Muscle of leg (tissue), 11 donors: ENCODE measurements around the gene WDFY2. TPM values are rescaled to one million over a fixed set of nuclear protein-coding genes. Genes with fewer than 3 reads are reported as not detected.

Experiments used
- DNase-seq: peaks from one replicate; pipeline ENCODE4 v3.0.0; 2013
- H3K27ac ChIP-seq: one replicate; pipeline ENCODE4 v1.5.1; 2013; ENCODE audit warnings: mild to moderate bottlenecking, low read length, control low read depth
- H3K27me3 ChIP-seq: one replicate; pipeline ENCODE4 v1.6.1; 2013; ENCODE audit warnings: low read length; ENCODE audit not compliant: control insufficient read depth, insufficient read depth
- H3K36me3 ChIP-seq: one replicate; pipeline ENCODE4 v1.6.1; 2013; ENCODE audit warnings: low read length; ENCODE audit not compliant: control insufficient read depth, insufficient read depth
- H3K4me1 ChIP-seq: one replicate; pipeline ENCODE4 v1.6.1; 2013; ENCODE audit warnings: low read length; ENCODE audit not compliant: control insufficient read depth, insufficient read depth
- H3K4me3 ChIP-seq: one replicate; pipeline ENCODE4 v1.5.1; 2013; ENCODE audit warnings: low read length, control low read depth
- H3K9me3 ChIP-seq: replicated peaks from 2 replicates; pipeline ENCODE4 v1.6.1; 2013; ENCODE audit warnings: low read depth, low read length; ENCODE audit not compliant: control insufficient read depth
- WGBS: methylation state at CpG from one replicate; pipeline ENCODE4 v1.1.5; 2013; ENCODE audit warnings: missing lambda C conversion rate; ENCODE audit not compliant: insufficient coverage; 5-methylcytosine and 5-hydroxymethylcytosine counted together
- polyA plus RNA-seq, 8 donors: library from polyadenylated mRNA; unstranded; fragments of 120-200 nt; gene quantifications; one replicate each; pipeline versions ENCODE4 v1.2.1 to v1.2.3, GENCODE V29; 2013; ENCODE audit warnings: inconsistent platforms in 1 of 8, low replicate concordance in 1 of 8; ENCODE audit not compliant: insufficient read length in 8 of 8, insufficient read depth in 1 of 8
- total RNA-seq: library from RNA; stranded (reverse); fragments of 120-200 nt; gene quantifications from one replicate; pipeline ENCODE4 v1.2.4, GENCODE V29; 2013

WDFY2 gene
- total and polyA plus RNA-seq, 9 donors = 4.3 to 9.6 (median 6.5) TPM

GRCh38 chr13:51773515-51773914 is 189.3 kb downstream of the WDFY2 start:
- Histone ChIP-seq H3K27ac (no peak overlapping the region), H3K4me1 (peaks cover 3% of the 10 kb centered on the region), H3K9me3 (no peaks in the 10 kb centered on the region), H3K4me3 (no peak overlapping the region), H3K36me3 (peaks cover 16% of the 10 kb centered on the region), H3K27me3 (no peaks in the 10 kb centered on the region)
- WGBS = 65% methylated on average over 9 of the region's 11 CpGs
- DNase-seq = no peak

- H3K27ac ChIP-seq = no peak overlapping the region
- H3K4me3 ChIP-seq = no peak overlapping the region
- no peaks in the 10 kb centered on the region for H3K9me3 ChIP-seq
- H3K36me3 ChIP-seq = peaks cover 10% of the 10 kb centered on the region
- DNase-seq = no peak
- WGBS = 71% methylated on average over 4 of the region's 7 CpGs
- H3K4me1 ChIP-seq = peaks cover 5% of the 10 kb centered on the region
- no peaks in the 10 kb centered on the region for H3K27me3 ChIP-seq
Observed at GRCh38 chr13:51776179-51776578, 191.9 kb downstream of the WDFY2 start.

- no peak for DNase-seq
- H3K36me3 ChIP-seq = peaks cover 5% of the 10 kb centered on the region
- H3K27ac ChIP-seq = no peak overlapping the region
- no peaks in the 10 kb centered on the region for H3K9me3 ChIP-seq
- no peaks in the 10 kb centered on the region for H3K27me3 ChIP-seq
- 80% methylated on average over 4 of the region's 9 CpGs for WGBS
- H3K4me3 ChIP-seq = no peak overlapping the region
- H3K4me1 ChIP-seq = peaks cover 13% of the 10 kb centered on the region
Observed at GRCh38 chr13:51777921-51778320, 193.7 kb downstream of the WDFY2 start.

- peaks cover 3% of the 10 kb centered on the region for H3K36me3 ChIP-seq
- H3K27ac ChIP-seq = no peak overlapping the region
- 36% methylated on average over 4 of the region's 11 CpGs for WGBS
- no peaks in the 10 kb centered on the region for H3K27me3 ChIP-seq
- peaks cover 13% of the 10 kb centered on the region for H3K4me1 ChIP-seq
- DNase-seq = peak; percentile 31
- no peaks in the 10 kb centered on the region for H3K9me3 ChIP-seq
- H3K4me3 ChIP-seq = no peak overlapping the region
Observed at GRCh38 chr13:51778392-51778791, 194.1 kb downstream of the WDFY2 start.

GRCh38 chr13:51780099-51780498 is 195.8 kb downstream of the WDFY2 start:
- Histone ChIP-seq H3K4me3 (no peak overlapping the region), H3K27me3 (no peaks in the 10 kb centered on the region), H3K27ac (no peak overlapping the region), H3K4me1 (peaks cover 13% of the 10 kb centered on the region), H3K9me3 (no peaks in the 10 kb centered on the region), H3K36me3 (no peaks in the 10 kb centered on the region)
- no peak for DNase-seq
- WGBS = no CpG with 5 or more reads among the region's 3 CpGs

GRCh38 chr13:51781246-51782022 is 197.2 kb downstream of the WDFY2 start:
- Histone ChIP-seq H3K9me3 (no peaks in the 10 kb centered on the region), H3K27ac (no peak overlapping the region), H3K27me3 (no peaks in the 10 kb centered on the region), H3K4me1 (peaks cover 21% of the 10 kb centered on the region), H3K4me3 (no peak overlapping the region), H3K36me3 (no peaks in the 10 kb centered on the region)
- 70% methylated on average over 8 of the region's 15 CpGs for WGBS
- DNase-seq = no peak

- H3K27me3 ChIP-seq = no peaks in the 10 kb centered on the region
- H3K36me3 ChIP-seq = no peaks in the 10 kb centered on the region
- H3K27ac ChIP-seq = no peak overlapping the region
- H3K4me3 ChIP-seq = no peak overlapping the region
- DNase-seq = no peak
- H3K4me1 ChIP-seq = peaks cover 29% of the 10 kb centered on the region
- H3K9me3 ChIP-seq = no peaks in the 10 kb centered on the region
- WGBS = 80% methylated on average over 15 of the region's 15 CpGs
Observed at GRCh38 chr13:51782026-51782710, 197.9 kb downstream of the WDFY2 start.

GRCh38 chr13:51783428-51784094 is 199.3 kb downstream of the WDFY2 start:
- Histone ChIP-seq H3K4me3 (no peak overlapping the region), H3K4me1 (peaks cover 27% of the 10 kb centered on the region), H3K27me3 (no peaks in the 10 kb centered on the region), H3K36me3 (no peaks in the 10 kb centered on the region), H3K9me3 (no peaks in the 10 kb centered on the region), H3K27ac (no peak overlapping the region)
- no peak for DNase-seq
- WGBS = 56% methylated on average over 4 of the region's 9 CpGs

- H3K4me3 ChIP-seq = no peak overlapping the region
- H3K27me3 ChIP-seq = no peaks in the 10 kb centered on the region
- H3K4me1 ChIP-seq = peaks cover 26% of the 10 kb centered on the region
- H3K36me3 ChIP-seq = peaks cover 2% of the 10 kb centered on the region
- WGBS = 100% methylated on average over 1 of the region's 1 CpG
- H3K9me3 ChIP-seq = no peaks in the 10 kb centered on the region
- no peak for DNase-seq
- H3K27ac ChIP-seq = no peak overlapping the region
Observed at GRCh38 chr13:51784097-51784496, 199.8 kb downstream of the WDFY2 start.

- Histone ChIP-seq H3K4me3 (no peak overlapping the region), H3K4me1 (peaks cover 26% of the 10 kb centered on the region), H3K27me3 (no peaks in the 10 kb centered on the region), H3K27ac (peak overlapping the region; percentile 65), H3K9me3 (no peaks in the 10 kb centered on the region), H3K36me3 (peaks cover 6% of the 10 kb centered on the region)
- peak; percentile 70 for DNase-seq
- WGBS = 49% methylated on average over 5 of the region's 12 CpGs
Observed at GRCh38 chr13:51785712-51786424, 201.6 kb downstream of the WDFY2 start.
